NCI-H345 treated with DMSO at 0.1 percent for 48 hours (cell line): ENCODE data around the gene REEP1.

ENCODE experiments used
- DNase-seq: peaks from one replicate; lab custom pipeline; 2025; ENCODE audit not compliant: unreplicated experiment; lab: John Stamatoyannopoulos, UW

Gene REEP1

DNA sequence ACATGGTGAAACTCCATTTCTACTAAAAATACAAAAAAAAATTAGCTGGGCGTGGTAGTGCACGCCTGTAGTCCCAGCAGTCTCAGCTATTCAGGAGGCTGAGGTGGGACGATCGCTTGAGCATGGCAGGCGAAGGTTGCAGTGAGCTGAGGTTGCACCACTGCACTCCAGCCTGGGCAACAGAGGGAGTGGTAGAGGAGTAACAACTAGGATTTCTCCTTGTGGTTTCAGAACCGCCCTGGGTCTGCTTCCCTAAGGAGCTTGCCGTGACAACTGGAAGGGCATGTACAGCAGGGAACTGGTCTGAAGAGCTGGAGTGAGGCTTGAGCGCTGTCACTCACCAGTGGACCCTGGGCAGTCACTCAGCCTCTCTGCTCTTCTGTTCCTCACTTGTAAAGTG, 29.1 kb downstream of the REEP1 start:
- DNase-seq, result no peak

DNA sequence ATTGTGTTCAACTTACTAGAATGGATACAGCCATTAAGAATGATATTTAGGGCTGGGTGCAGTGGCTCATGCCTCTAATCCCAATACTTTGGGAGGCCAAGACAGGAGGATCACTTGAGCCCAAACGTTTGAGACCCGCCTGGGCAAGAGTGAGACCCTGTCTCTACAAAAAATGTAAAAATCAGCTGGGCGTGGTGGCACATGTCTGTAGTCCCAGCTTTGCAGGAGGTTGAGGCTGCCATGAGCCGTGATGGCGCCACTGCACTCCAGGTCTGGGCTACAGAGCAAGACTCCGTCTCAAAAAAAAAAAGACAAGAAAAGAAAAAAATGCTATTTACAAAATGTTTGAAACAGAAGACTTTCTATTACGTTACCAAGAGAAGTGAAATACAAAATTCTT, 30.0 kb downstream of the REEP1 start:
- no peak for DNase-seq

DNA sequence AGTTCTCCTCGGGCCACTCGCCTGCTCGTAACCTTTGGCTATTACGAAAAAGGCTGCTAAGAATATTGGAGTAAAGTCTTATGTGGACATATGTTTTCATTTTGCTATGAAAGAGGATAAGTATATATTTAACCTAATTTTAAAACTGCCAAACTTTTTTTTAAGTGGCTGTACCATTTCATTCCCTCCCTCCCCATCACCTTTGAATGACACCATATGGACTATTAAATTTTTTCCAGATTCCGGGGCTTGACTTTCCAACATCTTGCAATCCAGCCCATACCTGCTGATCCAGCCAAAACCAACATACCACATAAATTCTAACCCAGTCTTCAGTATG, 31.5 kb downstream of the REEP1 start:
- DNase-seq, result no peak

DNA sequence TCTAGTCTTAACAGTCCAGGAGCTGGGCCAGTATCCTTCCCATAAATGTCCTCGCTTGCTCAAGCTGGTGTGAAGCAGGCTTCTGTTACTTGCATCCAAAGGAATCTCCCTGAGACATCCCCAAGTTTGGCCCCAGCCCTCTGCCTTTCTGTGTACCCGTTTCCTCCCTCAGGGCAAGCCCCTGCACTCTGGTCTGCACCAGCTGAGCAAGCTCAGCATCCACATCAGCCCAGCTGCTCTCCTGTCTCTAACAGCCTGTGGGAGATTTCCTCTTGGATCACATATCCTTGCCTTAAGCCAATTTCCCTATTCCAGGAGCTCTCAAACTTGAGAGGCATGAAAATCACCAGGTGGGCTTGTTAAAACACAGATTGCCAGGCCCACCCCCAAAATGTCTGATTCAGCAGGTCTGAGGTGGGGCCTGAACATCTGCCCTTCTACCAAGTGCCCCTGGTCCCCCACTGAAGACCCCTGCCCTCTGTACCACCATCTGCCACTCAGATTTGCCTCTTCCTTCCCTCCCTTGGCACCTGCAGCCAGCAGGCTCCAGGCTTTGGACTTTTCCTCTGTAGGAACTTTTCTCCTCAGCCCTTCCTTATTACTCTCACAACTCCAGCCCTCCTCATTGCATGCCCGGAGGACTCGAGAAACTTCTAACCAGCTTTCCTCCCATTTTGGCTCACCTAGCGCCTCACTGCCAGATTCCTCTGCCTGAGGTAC, 32.1 kb downstream of the REEP1 start:
- DNase-seq, result no peak

DNA sequence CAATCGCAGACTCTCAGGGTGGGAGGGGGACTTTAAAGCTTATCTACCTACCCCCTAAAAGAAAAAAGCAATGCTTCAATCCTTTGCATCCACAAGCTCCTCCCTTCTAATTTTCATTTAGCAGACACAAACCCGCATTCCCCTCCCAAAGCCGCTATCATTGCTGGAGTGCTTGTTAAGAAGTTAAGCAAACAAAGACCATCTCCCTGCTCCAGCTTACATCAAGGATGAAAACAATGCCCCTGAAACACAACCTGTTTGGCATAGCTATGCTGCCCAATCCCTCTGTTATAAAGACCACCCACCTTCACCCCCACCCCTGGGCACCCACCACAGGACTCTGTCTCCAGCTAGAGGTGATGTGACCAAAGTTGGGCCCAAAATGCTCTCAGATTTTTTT, 33.0 kb downstream of the REEP1 start:
- DNase-seq, result no peak

DNA sequence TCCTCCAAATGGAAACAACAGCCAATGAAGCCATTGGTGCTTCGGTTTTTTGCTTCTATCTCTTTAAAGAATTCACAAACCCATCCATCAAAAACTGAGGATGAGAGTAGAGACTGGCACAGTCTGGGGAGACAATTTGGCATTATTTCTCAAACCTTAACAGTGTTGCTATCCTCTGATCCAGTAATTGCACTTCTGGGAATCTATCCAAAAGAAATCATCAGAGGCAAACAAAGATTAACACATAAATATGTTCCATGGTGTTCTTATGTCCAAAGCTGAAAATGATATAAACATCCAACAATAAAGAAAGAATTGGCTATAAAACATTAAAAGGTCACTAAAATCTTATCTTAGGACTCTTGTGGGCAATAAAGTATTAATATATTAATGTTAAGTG, 35.1 kb downstream of the REEP1 start:
- DNase-seq, result no peak

DNA sequence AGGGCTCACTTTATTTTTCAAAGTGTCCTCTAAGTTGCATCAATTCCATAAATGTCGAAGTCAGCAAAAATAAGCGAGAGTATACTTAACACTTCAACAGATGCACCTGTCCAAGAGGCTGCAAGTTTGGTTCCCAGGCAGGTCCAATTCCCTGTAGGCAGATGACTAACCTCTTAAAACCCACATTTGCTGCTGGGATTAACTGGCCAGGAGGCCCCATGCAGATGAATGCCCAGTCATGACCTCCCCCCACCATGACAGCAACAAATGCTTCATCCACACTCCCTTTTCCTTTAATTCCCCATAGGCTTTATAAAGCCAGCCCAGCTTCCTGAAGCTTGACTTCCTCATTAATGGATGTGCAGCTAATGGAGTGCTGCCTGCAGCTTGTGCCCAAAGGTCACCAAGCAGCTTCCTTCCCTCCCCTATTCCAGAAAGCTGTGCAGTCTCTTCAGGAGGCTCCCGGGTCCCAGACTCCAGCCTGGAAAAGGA, 35.7 kb downstream of the REEP1 start:
- DNase-seq, result no peak

DNA sequence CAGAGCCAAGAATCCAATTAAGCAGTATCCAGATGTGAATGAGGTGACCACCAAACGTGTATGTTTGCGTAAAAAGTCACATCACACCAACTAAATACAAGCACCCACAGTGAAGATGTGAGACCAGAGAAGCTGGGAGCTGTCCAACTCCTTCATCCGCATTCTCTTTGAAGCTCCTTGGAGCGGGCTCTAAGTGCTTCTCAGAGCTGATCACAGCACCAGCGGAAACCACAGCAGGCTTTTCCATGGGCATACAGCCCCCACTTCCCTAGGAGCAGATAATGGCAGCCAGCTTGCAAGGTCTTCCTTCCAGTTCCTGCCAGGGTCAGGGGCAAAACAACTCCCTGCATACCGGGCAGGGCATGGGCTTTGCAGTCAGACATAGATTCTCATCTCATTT, 36.4 kb downstream of the REEP1 start:
- DNase-seq, result no peak

DNA sequence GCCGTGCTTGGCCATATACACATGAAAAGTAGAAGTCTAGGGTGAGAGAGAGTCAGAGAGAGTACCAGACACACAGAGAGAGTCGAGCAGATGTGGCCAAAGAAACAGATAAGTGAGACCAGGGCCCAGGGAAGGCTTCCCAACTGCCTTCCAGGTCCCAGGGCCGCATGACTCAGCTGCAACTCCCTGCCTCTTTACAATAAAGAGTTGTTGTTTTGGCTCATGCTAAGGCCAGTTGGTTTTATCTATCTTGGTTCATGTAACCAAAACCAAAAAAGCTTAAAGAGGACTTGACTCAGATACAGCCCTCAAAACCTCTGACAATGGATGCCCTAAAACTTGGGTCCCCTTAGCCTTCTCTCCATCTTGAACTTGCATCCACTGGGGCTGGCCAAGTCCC, 36.9 kb downstream of the REEP1 start:
- no peak for DNase-seq

DNA sequence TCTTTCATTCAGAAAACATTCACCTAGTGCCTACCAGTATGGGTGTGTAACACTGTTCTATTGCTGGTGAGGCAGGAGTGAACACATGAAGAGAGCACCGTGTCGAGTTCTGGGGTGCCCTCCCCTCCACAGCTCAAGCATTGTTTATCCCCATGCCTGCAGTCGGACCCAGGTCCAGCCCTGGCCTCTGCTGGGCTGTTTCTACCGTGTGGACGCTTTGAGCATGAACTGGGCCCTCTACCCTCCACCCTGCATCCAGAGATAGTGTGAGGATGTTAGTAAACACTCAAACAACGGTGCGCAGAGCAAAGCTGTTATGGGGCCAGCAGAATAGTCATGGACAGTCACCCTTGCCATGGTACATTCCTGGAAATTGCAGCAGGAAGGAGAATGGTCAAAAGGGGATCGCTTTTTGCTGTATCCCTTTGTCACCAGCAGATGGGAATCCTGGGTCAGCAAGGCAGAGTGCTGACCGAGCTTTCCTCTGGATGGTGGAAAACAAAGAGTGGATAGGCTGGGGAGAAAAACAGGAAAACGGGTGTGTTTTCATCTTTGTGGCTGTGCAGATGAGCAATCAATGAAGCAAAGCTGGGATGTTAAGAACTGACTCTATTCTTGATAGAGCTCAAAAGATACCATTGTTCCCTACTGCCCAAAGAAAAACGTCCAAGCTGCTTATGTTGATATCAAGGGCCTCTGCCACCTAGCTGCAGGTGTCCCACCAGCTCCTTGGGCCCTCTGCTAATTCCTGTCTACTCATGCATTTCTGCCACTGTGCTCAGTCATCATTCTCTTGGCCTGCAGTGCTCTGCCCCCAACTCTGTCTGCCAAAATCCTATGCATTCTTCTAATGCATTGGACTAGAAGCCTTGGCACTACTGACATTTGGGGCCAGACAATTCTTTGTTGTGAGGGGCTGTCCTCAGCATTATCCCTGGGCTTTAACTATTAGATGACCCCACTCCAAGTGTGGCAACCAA, 38.7 kb downstream of the REEP1 start:
- DNase-seq, result no peak

DNA sequence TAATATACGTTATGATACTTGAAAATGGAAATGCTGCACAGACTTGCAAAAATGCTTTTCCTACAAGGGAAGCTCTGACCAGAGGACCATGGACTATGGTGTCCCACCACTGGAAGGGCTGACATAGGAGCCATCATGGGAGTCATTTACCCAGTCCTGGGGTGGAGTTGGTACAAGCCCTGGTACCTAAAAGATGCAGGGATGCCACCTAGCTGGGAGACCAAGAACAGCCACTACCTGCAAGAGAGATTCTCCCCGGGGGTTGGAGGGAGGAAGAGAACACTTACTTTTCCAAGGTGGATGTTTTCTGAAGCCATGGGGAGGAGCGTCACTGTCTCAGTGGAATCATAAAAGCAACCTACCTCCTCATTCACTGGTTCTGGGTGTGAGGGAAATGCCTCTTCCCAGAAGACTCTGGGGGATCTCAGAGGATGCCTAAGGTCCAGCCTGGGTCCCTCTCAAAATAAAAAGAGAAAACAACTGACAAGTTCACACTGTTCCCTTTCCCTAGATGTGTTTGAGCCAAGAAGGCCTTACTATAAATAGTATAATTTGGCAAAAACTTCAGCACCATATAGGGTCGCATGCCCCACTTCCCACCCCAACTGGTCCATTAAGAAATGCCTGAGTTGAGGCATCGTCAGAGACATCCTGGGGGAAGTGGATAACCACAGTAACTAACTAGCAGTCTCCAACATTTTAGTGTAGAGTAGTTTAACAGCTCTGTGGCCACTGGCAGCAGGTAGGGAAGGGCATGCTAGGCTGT, 39.9 kb downstream of the REEP1 start:
- no peak for DNase-seq

DNA sequence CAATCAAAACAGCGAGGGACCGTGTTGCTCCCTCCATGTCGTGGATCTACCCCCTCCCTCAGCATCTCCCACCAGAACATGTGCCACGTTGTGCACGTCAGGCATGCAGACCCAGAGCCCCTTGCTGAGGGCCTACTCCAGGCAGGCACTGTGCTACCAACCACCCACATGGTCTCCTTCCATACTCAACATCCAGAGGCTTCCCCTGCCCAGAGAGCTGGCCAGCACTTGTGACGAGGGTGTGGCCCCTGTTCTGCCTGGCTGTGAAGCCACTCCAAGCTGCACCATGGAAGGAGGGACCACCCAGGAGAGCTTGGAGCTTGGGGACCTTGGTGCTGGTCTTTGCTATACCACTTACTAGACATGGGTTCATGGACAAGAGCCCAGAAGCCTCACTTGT, 40.5 kb downstream of the REEP1 start:
- DNase-seq, result no peak

DNA sequence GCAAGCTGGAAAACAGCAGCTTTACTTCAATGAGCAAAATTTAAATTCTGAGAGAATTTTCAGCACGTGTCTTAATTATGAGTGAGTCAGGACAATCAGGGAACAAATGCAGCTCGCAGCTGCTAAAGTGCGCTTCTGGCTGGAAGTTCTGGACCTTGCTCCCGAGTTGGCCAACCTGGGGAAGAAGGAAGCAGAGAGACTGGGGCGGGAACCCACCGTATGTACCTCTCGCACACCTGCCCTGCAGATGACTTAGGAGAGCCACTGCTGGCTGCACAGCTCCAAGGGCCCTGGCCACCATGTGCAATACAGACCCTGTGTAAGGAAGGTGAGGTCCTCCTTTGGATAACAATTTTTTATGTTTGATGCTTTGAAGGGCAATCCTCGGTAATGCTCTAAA, 42.4 kb downstream of the REEP1 start:
- no peak for DNase-seq

DNA sequence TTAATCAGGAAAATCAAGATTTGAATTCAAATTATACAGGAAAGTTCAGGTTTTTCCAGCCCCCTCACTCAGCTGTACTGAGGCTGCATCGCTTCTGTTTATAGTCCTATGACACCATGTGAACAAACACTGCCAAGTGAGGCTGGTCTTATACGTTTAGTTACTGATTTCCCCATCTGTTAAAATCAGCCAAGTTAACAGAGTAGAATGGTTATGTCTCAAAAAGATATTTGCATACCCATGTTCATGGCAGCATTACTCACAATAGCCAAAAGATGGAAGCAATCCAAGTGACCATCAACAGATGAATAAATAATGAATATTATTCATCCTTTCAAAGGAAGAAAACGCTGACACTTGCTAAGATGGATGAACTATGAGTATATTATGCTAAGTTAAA, 43.8 kb downstream of the REEP1 start:
- no peak for DNase-seq

DNA sequence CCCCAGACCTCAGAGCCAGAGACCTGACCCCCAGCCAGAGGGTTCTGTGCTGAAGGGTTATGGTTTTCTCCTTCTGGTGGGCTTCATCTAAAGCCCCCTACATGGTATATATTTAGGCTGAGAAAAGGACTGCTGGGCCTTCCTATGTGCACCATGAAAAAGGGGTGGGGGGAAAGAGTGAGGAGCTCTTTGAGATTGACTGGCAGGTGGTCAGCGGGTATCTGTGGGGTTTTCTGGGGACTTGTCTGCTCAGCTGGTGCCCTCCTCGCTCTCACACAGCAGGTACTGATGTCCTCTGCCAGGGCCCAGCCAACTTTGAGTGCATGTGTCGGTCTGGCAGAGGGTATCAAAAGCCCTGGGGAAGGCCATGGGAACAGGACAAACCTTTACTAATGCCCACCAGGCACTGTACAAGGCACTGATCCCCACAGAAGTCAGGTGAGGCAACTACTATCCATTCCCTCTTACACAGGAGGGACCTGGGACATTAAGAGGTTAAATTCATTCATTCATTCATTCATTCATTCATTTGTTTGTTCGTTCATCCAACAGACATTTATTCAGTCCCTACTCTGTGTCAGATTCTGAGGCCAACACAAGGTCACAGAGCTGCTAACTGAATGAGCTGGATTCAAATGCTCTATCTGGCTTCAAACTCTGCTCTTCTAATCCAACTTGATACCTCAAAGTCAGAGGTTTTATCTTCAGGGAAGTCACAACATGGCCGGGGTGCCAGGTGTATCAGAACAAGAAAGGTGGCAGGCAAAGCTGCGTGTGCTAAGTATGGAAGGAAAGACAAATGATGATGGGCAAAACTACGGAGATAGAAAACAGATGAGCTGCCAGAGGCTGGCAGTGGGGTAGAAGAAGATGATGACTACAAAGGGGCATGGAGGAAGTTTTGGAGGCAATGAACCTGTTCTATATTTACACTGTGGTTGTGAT, 44.6 kb downstream of the REEP1 start:
- DNase-seq, result no peak

DNA sequence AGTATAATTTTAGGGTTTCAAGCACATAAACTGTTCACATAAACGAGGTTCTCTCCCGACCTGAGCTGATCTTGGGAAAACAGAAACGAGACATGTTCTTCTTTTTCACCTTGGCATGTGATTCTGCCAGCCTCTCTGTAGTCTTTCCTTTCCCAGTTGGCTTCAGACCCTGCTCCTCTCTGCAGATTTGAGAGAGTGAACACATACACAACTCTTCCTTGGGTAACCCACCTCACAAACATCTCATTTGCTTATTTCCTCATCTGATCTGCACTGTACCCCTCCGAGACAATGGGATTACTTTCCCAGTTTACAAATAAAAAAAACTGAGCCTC, 46.1 kb downstream of the REEP1 start:
- DNase-seq, result no peak

DNA sequence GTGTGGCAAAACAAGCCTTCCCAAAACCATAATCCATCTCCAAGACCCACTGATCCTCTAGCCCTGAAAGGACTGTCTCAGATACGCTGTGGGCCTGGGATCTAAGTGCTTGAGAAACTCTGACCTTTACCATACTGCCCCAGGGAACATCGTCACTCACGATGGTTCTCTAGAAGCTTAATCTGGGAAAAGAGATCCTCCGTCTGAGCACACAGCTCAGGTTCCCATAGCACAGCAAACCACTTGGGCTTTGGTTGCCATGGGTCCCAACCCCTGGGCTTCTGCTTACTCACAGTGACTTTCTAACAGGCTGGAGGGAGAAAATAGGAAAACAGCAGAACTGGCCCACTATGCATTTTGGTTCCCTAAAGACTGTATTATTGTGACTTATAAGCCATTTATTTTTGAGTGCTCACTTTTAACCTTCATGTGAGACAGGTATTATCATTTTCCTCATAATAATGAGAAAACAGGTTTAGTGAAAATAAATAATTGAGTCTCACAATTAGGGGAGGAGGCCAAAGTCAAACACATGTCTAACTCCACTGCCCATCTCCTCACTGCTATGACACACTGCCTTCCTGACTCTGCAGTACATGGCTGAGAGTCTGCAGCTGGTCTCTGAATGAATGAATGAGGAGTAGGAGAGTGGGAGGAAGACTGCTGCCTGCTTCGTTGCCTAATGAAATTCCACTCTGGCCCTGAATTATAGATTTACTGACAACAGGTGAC, 46.7 kb downstream of the REEP1 start:
- DNase-seq, result no peak

DNA sequence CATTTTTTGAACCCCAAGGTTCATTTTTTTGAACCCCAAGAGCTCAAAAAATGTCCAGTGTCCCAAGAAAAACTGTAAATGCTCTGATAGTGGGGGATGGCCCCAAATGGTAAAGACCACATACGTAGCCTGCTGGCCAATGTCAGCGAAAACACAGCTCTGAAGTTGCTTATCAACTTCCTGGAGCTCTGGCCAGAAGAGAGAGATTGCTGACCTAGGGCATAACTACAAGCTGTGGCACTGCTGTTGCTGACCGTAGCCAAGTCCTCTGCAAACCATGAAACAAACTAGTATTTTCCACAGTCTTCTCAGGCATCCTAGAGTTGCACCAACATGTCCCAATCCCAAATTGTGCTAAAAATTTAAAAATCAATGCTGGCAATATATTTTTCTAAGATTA, 50.9 kb downstream of the REEP1 start:
- no peak for DNase-seq

DNA sequence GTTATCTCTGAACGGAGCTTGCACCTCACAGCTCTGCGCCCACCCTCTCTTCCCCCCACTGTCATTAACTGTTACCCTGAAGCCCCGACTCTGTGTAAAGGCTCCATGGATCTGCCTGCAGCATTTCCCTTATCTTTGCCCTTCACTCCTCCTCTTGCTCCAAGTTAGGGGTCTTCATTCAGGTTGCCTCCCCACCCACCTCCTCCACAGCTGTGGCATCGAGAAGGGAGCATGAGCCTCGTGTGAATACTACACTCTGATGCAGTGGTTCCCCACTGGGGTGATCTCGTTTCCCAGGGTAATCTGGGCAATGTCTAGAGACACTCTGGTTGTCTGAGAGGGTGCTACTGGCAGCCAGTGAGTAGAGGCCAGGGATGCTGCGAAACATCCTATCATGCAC, 51.4 kb downstream of the REEP1 start:
- DNase-seq, result no peak

DNA sequence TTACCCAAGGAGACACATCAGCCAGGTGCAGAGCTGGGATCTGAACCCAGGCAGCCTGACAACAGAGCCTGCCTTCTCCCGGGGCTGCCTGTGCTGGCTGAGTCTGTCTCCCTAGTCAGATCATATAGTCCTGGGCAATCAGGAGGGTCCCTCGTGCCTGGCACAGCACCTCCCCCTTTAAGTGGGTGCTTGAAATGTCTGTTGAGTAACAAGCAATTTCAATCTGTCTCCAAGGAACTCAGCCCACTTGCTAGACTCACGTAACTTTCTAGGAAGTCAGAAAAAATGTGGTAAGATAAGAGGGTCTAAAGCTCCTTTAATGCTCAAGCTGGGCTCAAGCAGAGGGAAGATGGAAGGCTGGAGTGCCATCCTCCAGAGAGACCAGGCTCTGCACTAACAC, 51.9 kb downstream of the REEP1 start:
- DNase-seq, result no peak
